HL-60/S4 treated with phorbol 12-myristate 13-acetate at 8.2 ng/mL for 4 days and 3 days (cell line): Measurements from ENCODE around the gene TRAPPC5.

Experiments used
- in situ Hi-C: fragments of 300-500 bp; cut with MboI; formaldehyde crosslinking; loops from 2 replicates; pipeline ENCODE4 v1.15.0; 2022; ENCODE audit warnings: low sequenced_read_pairs

Gene TRAPPC5

GRCh38 chr19:7729831-7730285, 49.2 kb downstream of the TRAPPC5 start:
- in situ Hi-C loops = no loop called here

DNA sequence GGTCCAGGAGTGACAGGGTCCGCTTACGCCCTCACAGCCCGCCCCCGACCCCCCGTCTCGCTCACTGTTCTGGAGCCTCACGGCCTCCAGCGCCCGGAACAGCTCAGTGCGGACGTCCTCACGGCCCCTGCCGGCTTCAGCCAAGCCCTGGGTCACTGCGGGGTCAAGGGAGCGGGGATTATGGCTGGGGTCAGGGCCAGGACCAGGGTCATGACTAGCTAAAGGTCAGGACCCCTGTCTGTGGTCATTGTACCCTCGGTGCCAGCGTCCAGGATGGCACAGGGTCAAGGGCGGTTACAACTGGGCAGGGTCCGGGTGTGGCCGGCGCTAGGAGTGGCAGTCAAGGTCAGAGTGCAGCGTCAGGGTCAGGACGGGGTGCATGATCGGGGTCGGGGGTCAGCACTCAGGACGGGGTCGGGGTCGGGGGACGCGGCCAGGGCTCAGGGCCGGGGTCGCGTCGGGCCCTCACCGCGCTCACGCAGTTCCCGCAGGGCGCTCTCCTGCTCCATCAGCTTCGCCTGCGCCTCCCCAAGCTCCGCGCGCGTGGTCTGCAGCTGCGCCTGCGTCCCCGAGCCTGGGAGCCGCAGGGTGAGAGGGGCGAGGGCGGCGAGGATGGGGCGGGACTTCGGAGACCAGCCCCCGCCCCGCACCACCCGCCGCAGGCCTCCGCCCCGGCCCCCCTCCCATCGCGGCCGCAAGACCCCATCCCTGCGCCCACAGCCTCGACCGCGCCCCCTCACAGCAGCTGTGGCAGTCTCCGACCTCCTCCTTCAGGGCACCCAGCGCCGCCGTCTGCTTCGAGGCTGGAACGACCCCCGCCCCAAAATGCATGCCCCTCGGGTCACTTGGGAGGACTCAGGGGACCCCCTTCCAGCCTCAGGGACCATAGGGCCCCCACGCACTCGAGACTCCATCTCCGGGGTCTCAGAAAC, 49.9 kb downstream of the TRAPPC5 start:
- in situ Hi-C loops = no loop called here

- in situ Hi-C loops = no loop called here
Observed at GRCh38 chr19:7731218-7731595, 50.6 kb downstream of the TRAPPC5 start.

GRCh38 chr19:7731615-7732014, 51.0 kb downstream of the TRAPPC5 start:
- in situ Hi-C loops = no loop called here

GRCh38 chr19:7732045-7732444, 51.4 kb downstream of the TRAPPC5 start, which contains the start of gene CLEC4G:
Gene CLEC4G, minus strand, starts transcription at chr19:7732110. Its CDS starts 8 bp downstream, at chr19:7732102.
- in situ Hi-C loops = no loop called here

DNA sequence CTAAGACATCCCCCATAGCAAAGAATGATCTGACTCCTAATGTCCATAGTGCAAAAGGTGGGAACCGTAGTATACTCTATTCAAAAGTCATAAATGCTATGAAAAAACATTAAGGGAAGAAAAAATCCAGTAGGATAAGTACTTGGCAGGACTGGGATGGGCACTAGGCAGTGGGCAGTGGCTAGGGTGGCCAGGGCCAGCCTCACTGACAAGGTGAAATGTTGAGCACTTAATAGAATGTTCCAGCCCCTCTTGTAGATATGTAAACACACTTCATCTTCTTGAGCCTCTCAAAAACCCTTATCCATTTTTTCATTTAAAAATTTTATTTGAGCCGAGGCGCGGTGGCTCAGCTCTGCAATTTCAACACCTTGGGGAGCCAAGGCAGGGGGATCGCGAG, 52.7 kb downstream of the TRAPPC5 start:
- in situ Hi-C loops = no loop called here

DNA sequence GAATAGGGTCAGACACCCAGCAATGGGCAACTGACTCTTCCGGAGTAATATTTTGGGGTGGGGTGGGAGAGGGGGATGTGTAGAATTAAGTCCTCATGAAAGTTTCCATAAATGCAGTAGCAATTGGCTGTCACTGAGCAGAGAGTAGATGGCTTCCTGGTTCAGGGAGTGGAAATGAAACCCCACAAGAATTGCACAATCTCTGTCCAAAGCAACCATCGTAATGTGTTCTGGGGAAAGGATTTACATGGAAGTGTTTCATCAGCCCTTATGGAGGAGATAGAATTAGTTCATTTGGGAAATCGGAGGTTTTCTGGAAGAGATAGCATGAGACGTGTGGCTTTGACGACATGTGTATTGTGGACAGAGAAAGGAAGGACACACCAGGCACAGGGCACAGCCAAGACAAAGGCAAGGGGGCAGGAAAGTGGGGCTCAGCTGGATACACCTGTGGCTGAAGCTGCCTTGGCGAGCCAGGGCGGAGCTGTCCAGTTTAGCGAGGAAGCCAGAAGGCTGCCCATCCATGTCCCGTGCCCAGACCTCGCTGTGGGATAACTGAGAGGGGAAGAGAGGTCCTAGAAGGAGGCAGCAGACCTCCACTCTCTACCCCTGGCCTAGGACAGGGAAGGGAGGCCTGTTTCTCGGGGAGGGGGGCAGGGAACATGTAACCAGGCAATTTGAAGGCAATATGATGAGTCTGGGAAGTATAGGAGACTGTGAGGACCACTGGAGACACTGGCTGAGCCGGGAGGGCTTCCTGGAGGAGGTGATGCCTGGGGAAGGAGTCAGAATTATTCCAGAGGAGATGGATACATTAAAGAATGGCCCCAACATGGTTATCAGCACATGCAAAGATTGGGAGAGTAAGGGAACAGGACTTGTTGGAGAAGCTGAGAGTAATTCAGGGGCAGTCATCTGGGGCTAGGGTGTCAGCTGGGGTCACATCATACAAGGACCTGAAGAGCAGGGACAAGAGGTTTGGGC, 53.9 kb downstream of the TRAPPC5 start:
- in situ Hi-C loops = no loop called here

DNA sequence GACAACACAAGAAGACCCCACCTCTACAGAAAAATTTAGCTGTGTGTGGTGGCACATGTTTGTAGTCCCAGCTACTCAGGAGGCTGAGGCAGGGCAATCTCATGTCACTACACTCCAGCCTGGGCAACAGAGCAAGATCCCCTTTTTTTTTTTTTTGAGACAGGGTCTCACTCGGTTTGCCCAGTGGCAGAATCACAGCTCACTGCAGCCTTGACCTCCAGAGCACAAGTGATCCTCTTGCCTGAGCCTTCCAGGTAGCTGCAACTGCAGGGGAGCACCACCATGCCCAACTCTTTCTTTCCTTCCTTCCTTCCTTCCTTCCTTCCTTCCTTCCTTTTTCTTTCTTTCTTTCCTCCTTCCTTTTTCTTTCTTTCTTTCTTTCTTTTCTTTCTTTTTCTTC, 55.5 kb downstream of the TRAPPC5 start:
- in situ Hi-C loops = no loop called here

- in situ Hi-C loops = no loop called here
Observed at GRCh38 chr19:7737215-7737614, 56.6 kb downstream of the TRAPPC5 start.
